ENCODE measurements around the gene IRF9. TPM values are rescaled to one million over a fixed set of nuclear protein-coding genes. Genes with fewer than 3 reads are reported as not detected.

Gene IRF9
- total RNA-seq, 2 experiments from 2014 or later: 172 to 209 TPM

- Mint-ChIP-seq H3K27ac (peak within 1 kb of the TSS; percentile 97), H3K4me1 (peaks cover 57% of the 10 kb centered on the region), H3K36me3 (ENCODE audit: low read depth) (peaks cover 73% of the 10 kb centered on the region), H3K27me3 (no peaks in the 10 kb centered on the region), H3K9me3 (ENCODE audit: low read depth) (no peaks in the 10 kb centered on the region), H3K4me3 (peak within 1 kb of the TSS; percentile 94)
- POLR2A ChIA-PET: interaction anchor here (0.5 to 4.1 kb wide), 12 partner anchors 9 to 858 kb away, joined by 3 to 36 read pairs (median 5); partner anchors contain the start of genes DCAF11, IRF9, NRL and PABPN1
- ATAC-seq (peak; percentile 89), DNase-seq (peak; percentile 99)
- CTCF ChIA-PET: interaction anchor here (0.6 to 3.6 kb wide), 19 partner anchors 9 to 193 kb away, joined by 3 to 43 read pairs (median 4); partner anchors contain the start of genes CIDEB, DCAF11, IPO4 and IRF9
- intact Hi-C loops (cut with DNase I, micrococcal nuclease): loop anchor here (1.0 to 10.0 kb wide), 18 partner anchors 11 to 1112 kb away; partner anchors contain the start of genes CHMP4A (in 2 of the 2), DCAF11 (in 2 of the 2), IPO4 (in 2 of the 2) and IRF9 (in 2 of the 2)
Observed at GRCh38 chr14:24146978-24147760, 13.9 kb upstream of the IRF9 start, which contains the start of gene RNF31. TSS of gene RNF31 (plus strand) at chr14:24147498. CDS start at chr14:24147699, 201 bp downstream.

- Mint-ChIP-seq H3K4me1 (peaks cover 53% of the 10 kb centered on the region), H3K27me3 (no peaks in the 10 kb centered on the region)
- intact Hi-C loops (cut with DNase I, micrococcal nuclease): loop anchor here (1.0 to 10.0 kb wide), 17 partner anchors 12 to 1113 kb away; partner anchors contain the start of genes CHMP4A (in 2 of the 2), IPO4 (in 2 of the 2), IRF9 (in 2 of the 2) and ACIN1 (in 1 of the 2)
Observed at GRCh38 chr14:24147761-24148428, 13.2 kb upstream of the IRF9 start.

GRCh38 chr14:24149302-24149969 lies 11.6 kb upstream of the IRF9 start:
- ChIA-PET POLR2A (no interaction called here), CTCF (interaction anchor here (1.0 to 2.7 kb wide), 4 partner anchors 11 to 41 kb away, joined by 4 to 21 read pairs (median 7); partner anchors contain the start of genes DCAF11, IRF9 and NRL)
- H3K27ac Mint-ChIP-seq: no peak overlapping the region
- intact Hi-C loops (cut with DNase I, micrococcal nuclease): loop anchor here (5.0 to 10.0 kb wide), 4 partner anchors 148 to 1115 kb away; partner anchors contain the start of genes ACIN1 (in 1 of the 2), C14orf119 (in 1 of the 2), DHRS1 (in 1 of the 2) and NGDN (in 1 of the 2)
- no peaks in the 10 kb centered on the region for H3K9me3 Mint-ChIP-seq (ENCODE audit: low read depth)
- no peaks in the 10 kb centered on the region for H3K27me3 Mint-ChIP-seq
- H3K4me1 Mint-ChIP-seq: peaks cover 38% of the 10 kb centered on the region
- H3K4me3 Mint-ChIP-seq: peak overlapping the region; percentile 94
- DNase-seq (no peak), ATAC-seq (no peak)
- peaks cover 58% of the 10 kb centered on the region for H3K36me3 Mint-ChIP-seq (ENCODE audit: low read depth)

More at GRCh38 chr14:24147761-24148428, 13.2 kb upstream of the IRF9 start:
- H3K27ac Mint-ChIP-seq: peak overlapping the region; percentile 78
- peak overlapping the region; percentile 94 for H3K4me3 Mint-ChIP-seq
- CTCF ChIA-PET: interaction anchor here (0.6 to 3.6 kb wide), 12 partner anchors 8 to 516 kb away, joined by 3 to 43 read pairs (median 5); partner anchors contain the start of genes CIDEB, DCAF11, IRF9 and NRL
- no peaks in the 10 kb centered on the region for H3K9me3 Mint-ChIP-seq (ENCODE audit: low read depth)
- ATAC-seq: no peak
- peaks cover 69% of the 10 kb centered on the region for H3K36me3 Mint-ChIP-seq (ENCODE audit: low read depth)
- POLR2A ChIA-PET: interaction anchor here (1.7 to 4.1 kb wide), 4 partner anchors 13 to 95 kb away, joined by 6 to 36 read pairs (median 14); partner anchors contain the start of genes DCAF11, IRF9, NRL and PCK2
- DNase-seq: peak; percentile 29

GRCh38 chr14:24150061-24150460 lies 11.0 kb upstream of the IRF9 start:
- ATAC-seq (no peak), DNase-seq (no peak)
- intact Hi-C loops (cut with DNase I, micrococcal nuclease): no loop called here
- Mint-ChIP-seq H3K27ac (no peak overlapping the region), H3K36me3 (ENCODE audit: low read depth) (peaks cover 60% of the 10 kb centered on the region), H3K4me1 (peaks cover 32% of the 10 kb centered on the region), H3K9me3 (ENCODE audit: low read depth) (no peaks in the 10 kb centered on the region), H3K27me3 (no peaks in the 10 kb centered on the region), H3K4me3 (no peak overlapping the region)
- CTCF ChIA-PET: interaction anchor here (0.5 to 2.7 kb wide), 4 partner anchors 11 to 81 kb away, joined by 3 to 21 read pairs (median 7); partner anchors contain the start of genes DCAF11, IRF9 and NRL
- POLR2A ChIA-PET: no interaction called here

- H3K27ac Mint-ChIP-seq: no peak overlapping the region
- H3K4me1 Mint-ChIP-seq: peaks cover 27% of the 10 kb centered on the region
- CTCF ChIA-PET: interaction anchor here (0.5 to 2.7 kb wide), 4 partner anchors 10 to 81 kb away, joined by 3 to 21 read pairs (median 7); partner anchors contain the start of genes DCAF11, IRF9 and NRL
- H3K36me3 Mint-ChIP-seq (ENCODE audit: low read depth): peaks cover 59% of the 10 kb centered on the region
- DNase-seq (no peak), ATAC-seq (no peak)
- intact Hi-C loops (cut with DNase I, micrococcal nuclease): no loop called here
- H3K4me3 Mint-ChIP-seq: no peak overlapping the region
- H3K9me3 Mint-ChIP-seq (ENCODE audit: low read depth): no peaks in the 10 kb centered on the region
- H3K27me3 Mint-ChIP-seq: no peaks in the 10 kb centered on the region
- POLR2A ChIA-PET: no interaction called here
Observed at GRCh38 chr14:24150567-24150966, 10.5 kb upstream of the IRF9 start.

GRCh38 chr14:24150993-24151392 lies 10.1 kb upstream of the IRF9 start:
- intact Hi-C loops (cut with DNase I, micrococcal nuclease): no loop called here
- Mint-ChIP-seq H3K4me1 (peaks cover 25% of the 10 kb centered on the region), H3K4me3 (no peak overlapping the region), H3K36me3 (ENCODE audit: low read depth) (peaks cover 59% of the 10 kb centered on the region), H3K27ac (no peak overlapping the region), H3K27me3 (no peaks in the 10 kb centered on the region), H3K9me3 (ENCODE audit: low read depth) (no peaks in the 10 kb centered on the region)
- ChIA-PET CTCF (interaction anchor here (2.4 to 2.7 kb wide), 2 partner anchors 10 to 42 kb away, joined by 10 to 21 read pairs; partner anchors contain the start of gene IRF9), POLR2A (interaction anchor here (0.8 to 1.2 kb wide), 2 partner anchors 9 to 11 kb away, joined by 4 to 5 read pairs; partner anchors contain the start of gene IRF9)
- DNase-seq (no peak), ATAC-seq (no peak)

GRCh38 chr14:24151404-24152080 lies 9.5 kb upstream of the IRF9 start:
- ATAC-seq (no peak), DNase-seq (no peak)
- POLR2A ChIA-PET: interaction anchor here (0.8 to 1.2 kb wide), 3 partner anchors 8 to 10 kb away, joined by 3 to 5 read pairs (median 4); partner anchors contain the start of genes EMC9 and IRF9
- CTCF ChIA-PET: interaction anchor here (2.4 to 2.7 kb wide), 2 partner anchors 9 to 43 kb away, joined by 10 to 21 read pairs; partner anchors contain the start of gene IRF9
- intact Hi-C loops (cut with DNase I, micrococcal nuclease): no loop called here
- Mint-ChIP-seq H3K36me3 (ENCODE audit: low read depth) (peaks cover 56% of the 10 kb centered on the region), H3K27ac (no peak overlapping the region), H3K27me3 (no peaks in the 10 kb centered on the region), H3K9me3 (ENCODE audit: low read depth) (no peaks in the 10 kb centered on the region), H3K4me3 (no peak overlapping the region), H3K4me1 (peaks cover 25% of the 10 kb centered on the region)

GRCh38 chr14:24155100-24155499 lies 6.0 kb upstream of the IRF9 start:
- peaks cover 6% of the 10 kb centered on the region for H3K4me1 Mint-ChIP-seq
- no peak overlapping the region for H3K27ac Mint-ChIP-seq
- no peak overlapping the region for H3K4me3 Mint-ChIP-seq
- H3K27me3 Mint-ChIP-seq: no peaks in the 10 kb centered on the region
- no peaks in the 10 kb centered on the region for H3K9me3 Mint-ChIP-seq (ENCODE audit: low read depth)
- POLR2A ChIA-PET: no interaction called here
- intact Hi-C loops (cut with DNase I, micrococcal nuclease): no loop called here
- peaks cover 53% of the 10 kb centered on the region for H3K36me3 Mint-ChIP-seq (ENCODE audit: low read depth)
- DNase-seq: no peak
- CTCF ChIA-PET: interaction anchor here (1.2 kb wide), 1 partner anchor 8 kb away, joined by 6 read pairs; the partner anchor contains the start of gene RNF31
- no peak for ATAC-seq

GRCh38 chr14:24156840-24157239 lies 4.2 kb upstream of the IRF9 start:
- POLR2A ChIA-PET: no interaction called here
- no peak for DNase-seq
- Mint-ChIP-seq H3K27ac (peak overlapping the region; percentile 49), H3K4me1 (peaks cover 9% of the 10 kb centered on the region), H3K27me3 (no peaks in the 10 kb centered on the region), H3K36me3 (ENCODE audit: low read depth) (peaks cover 53% of the 10 kb centered on the region), H3K9me3 (ENCODE audit: low read depth) (no peaks in the 10 kb centered on the region), H3K4me3 (no peak overlapping the region)
- CTCF ChIA-PET: no interaction called here
- intact Hi-C loops (cut with DNase I, micrococcal nuclease): no loop called here
- no peak for ATAC-seq

- Mint-ChIP-seq H3K27me3 (no peaks in the 10 kb centered on the region), H3K4me1 (peaks cover 14% of the 10 kb centered on the region), H3K27ac (no peak overlapping the region), H3K9me3 (ENCODE audit: low read depth) (no peaks in the 10 kb centered on the region), H3K36me3 (ENCODE audit: low read depth) (peaks cover 55% of the 10 kb centered on the region), H3K4me3 (no peak overlapping the region)
- DNase-seq (no peak), ATAC-seq (no peak)
- intact Hi-C loops (cut with DNase I, micrococcal nuclease): no loop called here
- CTCF ChIA-PET: no interaction called here
- POLR2A ChIA-PET: no interaction called here
Observed at GRCh38 chr14:24157331-24157730, 3.7 kb upstream of the IRF9 start.

Data from activated CD4-positive, alpha-beta T cell treated with anti-CD3 and anti-CD28 coated beads for 36 hours (primary cell).